Measurements from ENCODE around the gene MOB1B. TPM values are rescaled to one million over a fixed set of nuclear protein-coding genes. Genes with fewer than 3 reads are reported as not detected.

Gene MOB1B
- 10 to 100 TPM; 15.9 to 18.5 (median 17.2) TPM for total RNA-seq

DNA sequence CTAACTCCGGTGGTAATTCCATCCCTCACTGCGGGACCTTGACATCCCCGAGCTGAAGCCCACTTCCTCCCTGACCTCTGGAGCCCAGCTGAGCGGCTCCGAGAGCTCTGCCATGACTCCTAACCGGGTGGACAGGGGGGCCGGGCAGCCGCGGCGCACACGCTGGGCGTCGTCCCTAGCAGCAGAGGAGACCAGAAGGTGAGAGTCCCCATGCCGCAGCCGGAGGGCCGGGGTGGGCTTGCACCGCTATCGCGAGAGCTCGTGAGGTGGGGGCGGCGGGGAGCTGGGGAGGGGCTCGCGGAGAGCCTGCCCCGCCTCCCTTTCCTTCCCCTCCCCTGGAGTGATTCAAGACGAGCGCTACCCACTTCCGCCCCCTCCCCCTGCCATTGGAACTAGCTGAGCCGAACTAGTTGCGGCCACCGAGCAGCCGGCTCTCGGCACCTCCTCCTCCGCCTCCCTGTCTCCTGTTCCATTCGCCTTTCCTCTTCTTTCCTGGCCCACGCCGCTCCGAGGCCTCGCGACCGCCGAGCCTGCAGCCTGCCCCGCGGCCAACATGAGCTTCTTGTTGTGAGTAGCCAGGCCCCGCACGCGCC, at the start of gene MOB1B:
MOB1B (plus strand) TSS at position 386 of the 593 bp plus-strand sequence; CDS start at position 554, 168 bp downstream.
- peak; percentile 82 for DNase-seq
- H3K27me3 Mint-ChIP-seq (ENCODE audit: low read depth), result no peaks in the 10 kb centered on the region
- peaks cover 23% of the 10 kb centered on the region for H3K4me1 Mint-ChIP-seq (ENCODE audit: low read depth)
- peaks cover 5% of the 10 kb centered on the region for H3K36me3 Mint-ChIP-seq (ENCODE audit: insufficient read depth)
- no peaks in the 10 kb centered on the region for H3K9me3 Mint-ChIP-seq
- H3K4me3 Mint-ChIP-seq, result peak within 1 kb of the TSS; percentile 99
- peak; percentile 94 to 95 for ATAC-seq

DNA sequence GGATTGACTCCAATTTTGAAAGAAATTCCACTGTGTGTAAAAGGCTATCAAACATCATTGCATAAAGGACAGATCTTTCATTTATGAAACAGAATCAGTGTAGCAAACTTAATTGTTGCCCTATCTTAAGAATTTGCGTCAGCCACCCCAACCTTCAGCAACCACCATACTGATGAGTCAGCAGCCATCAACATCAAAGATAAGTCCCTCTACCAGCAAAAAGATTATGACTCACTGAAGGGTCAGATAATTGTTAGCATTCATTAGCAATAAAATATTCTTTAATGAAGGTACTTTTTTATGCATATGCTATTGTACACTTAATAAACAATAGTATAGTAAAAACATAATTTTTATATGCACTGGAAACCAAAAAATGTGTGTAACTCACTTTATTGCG, 46.7 kb upstream of the MOB1B start:
- ATAC-seq, result no peak
- no peak for DNase-seq
- H3K27me3 Mint-ChIP-seq (ENCODE audit: low read depth), result no peaks in the 10 kb centered on the region
- H3K4me1 Mint-ChIP-seq (ENCODE audit: low read depth), result no peaks in the 10 kb centered on the region
- H3K36me3 Mint-ChIP-seq (ENCODE audit: insufficient read depth), result no peaks in the 10 kb centered on the region
- no peak overlapping the region for H3K4me3 Mint-ChIP-seq
- no peaks in the 10 kb centered on the region for H3K9me3 Mint-ChIP-seq

GRCh38 chr4:70858454-70858853, 43.7 kb upstream of the MOB1B start:
- H3K4me1 Mint-ChIP-seq (ENCODE audit: low read depth), result peaks cover 4% of the 10 kb centered on the region
- H3K27me3 Mint-ChIP-seq (ENCODE audit: low read depth), result no peaks in the 10 kb centered on the region
- no peak overlapping the region for H3K4me3 Mint-ChIP-seq
- ATAC-seq (no peak), DNase-seq (no peak)
- H3K36me3 Mint-ChIP-seq (ENCODE audit: insufficient read depth), result no peaks in the 10 kb centered on the region
- H3K9me3 Mint-ChIP-seq, result no peaks in the 10 kb centered on the region

GRCh38 chr4:70859066-70859465, 43.1 kb upstream of the MOB1B start:
- no peaks in the 10 kb centered on the region for H3K36me3 Mint-ChIP-seq (ENCODE audit: insufficient read depth)
- no peaks in the 10 kb centered on the region for H3K9me3 Mint-ChIP-seq
- H3K4me1 Mint-ChIP-seq (ENCODE audit: low read depth), result peaks cover 6% of the 10 kb centered on the region
- DNase-seq, result no peak
- no peaks in the 10 kb centered on the region for H3K27me3 Mint-ChIP-seq (ENCODE audit: low read depth)
- no peak for ATAC-seq
- no peak overlapping the region for H3K4me3 Mint-ChIP-seq

DNA sequence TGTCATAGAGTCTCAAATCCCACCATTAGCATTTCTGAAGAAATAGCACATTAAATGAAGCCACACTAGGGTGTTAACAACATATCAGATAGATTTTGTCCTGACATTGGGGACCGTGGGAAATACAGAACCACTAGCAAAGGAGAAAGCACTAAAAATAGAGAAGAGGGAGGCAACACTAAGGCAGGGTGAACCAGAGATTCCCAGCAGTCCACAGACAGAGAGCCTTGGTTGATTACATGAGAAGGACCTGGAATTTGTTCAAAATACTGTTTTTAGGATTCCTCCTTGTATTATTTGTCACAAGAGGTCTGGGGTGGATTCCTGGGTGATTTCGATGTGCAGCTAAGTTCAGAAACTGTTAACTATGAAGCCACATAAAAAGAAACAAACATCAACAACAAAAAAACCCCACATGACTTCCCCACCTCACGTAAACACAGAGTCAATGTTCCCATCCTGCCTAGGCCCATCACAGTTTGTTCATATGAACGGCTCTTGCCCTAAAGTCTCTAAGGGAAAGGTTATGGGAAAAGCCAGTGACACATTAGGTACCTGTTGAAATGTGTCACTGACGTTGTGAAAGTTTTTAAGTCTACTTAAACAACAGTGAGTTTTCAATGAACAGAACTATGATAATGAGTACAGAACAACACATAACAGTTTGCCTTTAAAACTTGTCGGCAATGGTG, 38.9 kb upstream of the MOB1B start:
- H3K9me3 Mint-ChIP-seq, result no peaks in the 10 kb centered on the region
- no peak overlapping the region for H3K4me3 Mint-ChIP-seq
- peaks cover 6% of the 10 kb centered on the region for H3K4me1 Mint-ChIP-seq (ENCODE audit: low read depth)
- ATAC-seq, result peak; percentile 84 to 89
- no peaks in the 10 kb centered on the region for H3K36me3 Mint-ChIP-seq (ENCODE audit: insufficient read depth)
- no peaks in the 10 kb centered on the region for H3K27me3 Mint-ChIP-seq (ENCODE audit: low read depth)
- no peak for DNase-seq

DNA sequence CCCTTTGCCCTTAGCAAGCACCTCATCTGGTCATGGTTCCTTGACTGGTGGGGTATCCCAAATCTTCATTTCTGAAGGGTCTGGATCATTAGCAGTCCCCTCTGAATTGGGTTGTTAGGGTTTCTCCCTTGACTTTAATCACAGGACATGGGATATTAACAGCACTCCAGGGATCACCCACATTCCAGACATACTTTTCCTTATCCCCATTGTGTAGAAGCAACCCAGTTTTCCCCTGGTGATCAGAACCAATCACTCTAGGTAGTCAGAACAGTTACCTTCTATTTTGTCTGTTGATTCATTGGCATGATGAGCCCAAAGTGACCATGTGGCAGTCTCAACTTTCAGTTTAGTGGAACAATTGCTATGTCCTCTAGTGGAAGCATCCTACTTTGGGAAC, 33.4 kb upstream of the MOB1B start:
- no peaks in the 10 kb centered on the region for H3K4me1 Mint-ChIP-seq (ENCODE audit: low read depth)
- H3K27me3 Mint-ChIP-seq (ENCODE audit: low read depth), result no peaks in the 10 kb centered on the region
- no peaks in the 10 kb centered on the region for H3K9me3 Mint-ChIP-seq
- DNase-seq (no peak), ATAC-seq (no peak)
- no peaks in the 10 kb centered on the region for H3K36me3 Mint-ChIP-seq (ENCODE audit: insufficient read depth)
- H3K4me3 Mint-ChIP-seq, result no peak overlapping the region

DNA sequence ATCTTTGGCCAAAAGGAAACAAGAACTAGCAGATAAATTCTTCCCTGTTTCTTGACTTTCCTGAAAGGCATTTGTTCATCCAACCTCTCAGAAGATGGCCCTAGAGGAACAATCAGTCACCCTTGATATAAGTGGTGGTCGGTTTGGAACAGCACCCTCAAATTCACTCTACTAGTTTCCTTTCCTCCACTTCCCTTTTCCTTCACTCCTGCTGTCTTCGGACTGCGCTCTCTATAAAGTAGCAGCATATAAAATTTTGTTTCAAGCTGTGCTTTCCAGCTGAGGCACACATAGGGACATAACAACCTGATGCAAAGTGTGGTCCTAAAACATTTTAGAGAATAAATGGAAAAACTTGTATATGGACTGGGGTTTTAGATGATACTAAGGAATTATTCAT, 29.0 kb upstream of the MOB1B start:
- Mint-ChIP-seq H3K36me3 (ENCODE audit: insufficient read depth) (no peaks in the 10 kb centered on the region), H3K4me3 (no peak overlapping the region), H3K27me3 (ENCODE audit: low read depth) (no peaks in the 10 kb centered on the region), H3K9me3 (no peaks in the 10 kb centered on the region), H3K4me1 (ENCODE audit: low read depth) (no peaks in the 10 kb centered on the region)
- ATAC-seq (no peak), DNase-seq (no peak)

GRCh38 chr4:70874268-70875156, 27.7 kb upstream of the MOB1B start:
- H3K4me1 Mint-ChIP-seq (ENCODE audit: low read depth), result no peaks in the 10 kb centered on the region
- no peak overlapping the region for H3K4me3 Mint-ChIP-seq
- DNase-seq, result no peak
- ATAC-seq, result no peak
- no peaks in the 10 kb centered on the region for H3K27me3 Mint-ChIP-seq (ENCODE audit: low read depth)
- no peaks in the 10 kb centered on the region for H3K36me3 Mint-ChIP-seq (ENCODE audit: insufficient read depth)
- H3K9me3 Mint-ChIP-seq, result no peaks in the 10 kb centered on the region

- ATAC-seq, result no peak
- H3K4me1 Mint-ChIP-seq (ENCODE audit: low read depth), result no peaks in the 10 kb centered on the region
- no peaks in the 10 kb centered on the region for H3K36me3 Mint-ChIP-seq (ENCODE audit: insufficient read depth)
- no peak for DNase-seq
- peaks cover 2% of the 10 kb centered on the region for H3K27me3 Mint-ChIP-seq (ENCODE audit: low read depth)
- H3K4me3 Mint-ChIP-seq, result no peak overlapping the region
- H3K9me3 Mint-ChIP-seq, result no peaks in the 10 kb centered on the region
Measured at GRCh38 chr4:70877556-70877955, 24.6 kb upstream of the MOB1B start.

DNA sequence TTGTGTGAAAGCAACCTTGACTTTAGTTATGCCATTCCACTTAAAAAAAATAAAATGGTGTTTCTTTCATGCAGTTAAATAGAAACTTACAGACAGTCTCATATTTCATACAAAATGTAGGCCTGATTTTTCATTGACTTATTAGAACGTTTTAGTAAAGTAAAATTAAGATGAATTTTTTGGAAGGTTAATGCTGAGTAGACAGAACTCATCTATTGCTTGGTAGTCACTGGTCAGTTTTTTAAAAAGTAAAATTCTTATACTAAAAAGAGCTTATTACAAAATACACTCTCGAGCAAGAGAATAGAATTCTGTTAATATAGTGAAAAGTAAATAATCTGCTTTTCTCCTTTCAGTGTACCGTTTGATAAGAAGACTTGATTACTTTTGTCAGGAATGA, 21.4 kb upstream of the MOB1B start:
- Mint-ChIP-seq H3K4me1 (ENCODE audit: low read depth) (no peaks in the 10 kb centered on the region), H3K36me3 (ENCODE audit: insufficient read depth) (no peaks in the 10 kb centered on the region), H3K9me3 (peaks cover 3% of the 10 kb centered on the region), H3K4me3 (no peak overlapping the region), H3K27me3 (ENCODE audit: low read depth) (peaks cover 2% of the 10 kb centered on the region)
- DNase-seq, result no peak
- no peak for ATAC-seq

DNA sequence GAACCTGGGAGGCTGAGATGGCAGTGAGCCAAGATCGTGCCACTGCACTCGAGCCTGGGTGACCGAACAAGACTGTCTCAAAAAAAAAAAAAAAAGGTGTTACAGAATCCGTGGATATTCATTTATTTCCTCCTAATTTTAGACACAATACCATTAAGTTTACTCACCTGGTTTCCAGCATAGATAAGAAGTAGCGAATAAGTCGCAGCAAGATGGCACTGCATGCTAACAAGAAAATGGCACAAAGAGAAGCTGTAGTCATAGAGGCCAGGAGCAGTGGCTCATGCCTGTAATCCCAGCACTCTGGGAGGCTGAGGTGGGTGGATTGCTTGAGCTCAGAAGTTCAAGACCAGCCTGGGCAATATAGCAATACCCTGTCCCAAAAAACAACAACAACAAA, 17.0 kb upstream of the MOB1B start:
- ATAC-seq (no peak), DNase-seq (no peak)
- Mint-ChIP-seq H3K4me3 (no peak overlapping the region), H3K9me3 (peaks cover 3% of the 10 kb centered on the region), H3K27me3 (ENCODE audit: low read depth) (peaks cover 4% of the 10 kb centered on the region), H3K36me3 (ENCODE audit: insufficient read depth) (no peaks in the 10 kb centered on the region), H3K4me1 (ENCODE audit: low read depth) (no peaks in the 10 kb centered on the region)

- H3K4me1 Mint-ChIP-seq (ENCODE audit: low read depth), result no peaks in the 10 kb centered on the region
Measured at GRCh38 chr4:70892086-70892769, 9.9 kb upstream of the MOB1B start.

GRCh38 chr4:70893790-70894189, 8.4 kb upstream of the MOB1B start:
- Mint-ChIP-seq H3K4me1 (ENCODE audit: low read depth) (no peaks in the 10 kb centered on the region), H3K4me3 (no peak overlapping the region), H3K27me3 (ENCODE audit: low read depth) (no peaks in the 10 kb centered on the region), H3K36me3 (ENCODE audit: insufficient read depth) (no peaks in the 10 kb centered on the region), H3K9me3 (no peaks in the 10 kb centered on the region)
- DNase-seq (no peak), ATAC-seq (no peak)

More at GRCh38 chr4:70892086-70892769, 9.9 kb upstream of the MOB1B start:
- Mint-ChIP-seq H3K27me3 (ENCODE audit: low read depth) (no peaks in the 10 kb centered on the region), H3K9me3 (no peaks in the 10 kb centered on the region), H3K4me3 (no peak overlapping the region), H3K36me3 (ENCODE audit: insufficient read depth) (no peaks in the 10 kb centered on the region)
- DNase-seq (no peak), ATAC-seq (no peak)

- no peaks in the 10 kb centered on the region for H3K27me3 Mint-ChIP-seq (ENCODE audit: low read depth)
- no peaks in the 10 kb centered on the region for H3K36me3 Mint-ChIP-seq (ENCODE audit: insufficient read depth)
- no peaks in the 10 kb centered on the region for H3K4me1 Mint-ChIP-seq (ENCODE audit: low read depth)
- H3K9me3 Mint-ChIP-seq, result no peaks in the 10 kb centered on the region
- no peak overlapping the region for H3K4me3 Mint-ChIP-seq
- ATAC-seq (no peak), DNase-seq (no peak)
Measured at GRCh38 chr4:70895405-70895804, 6.8 kb upstream of the MOB1B start.

Data from activated T-cell treated with anti-CD3 and anti-CD28 coated beads, Interleukin-2, amount 50 U/mL, for 4 hours (primary cell).